Measurements from ENCODE around the gene SYCE3.

DNA sequence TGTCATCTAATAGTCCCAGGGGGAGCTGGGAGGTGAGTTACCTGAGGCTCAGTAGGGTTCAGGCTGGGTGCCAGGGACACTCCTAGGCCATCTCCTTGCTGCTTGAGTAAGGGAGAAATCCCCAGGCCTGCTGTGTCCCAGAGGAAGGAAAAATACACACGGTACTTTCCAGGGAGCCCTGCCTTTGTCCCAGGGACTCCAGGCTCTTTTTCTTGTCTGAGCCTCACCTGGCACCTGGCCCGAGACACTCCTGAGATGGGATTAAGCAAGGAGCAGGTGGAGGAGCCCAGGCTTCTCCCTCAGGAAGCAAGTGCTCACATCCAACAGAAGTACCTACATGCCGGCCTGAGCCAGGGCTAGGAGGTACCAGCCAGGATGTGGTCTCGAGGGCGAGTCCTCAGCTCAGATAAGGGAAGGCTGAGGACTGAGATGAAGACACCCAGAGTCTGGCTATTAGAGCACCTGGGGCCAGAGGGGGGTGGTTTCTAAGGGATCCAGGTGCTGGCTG, 17.9 kb downstream of the SYCE3 start:
- TF ChIP-seq YY1 (IDR thresholded peaks at IDR 0.05; ENCODE audit: insufficient read depth, insufficient read length) = no peak
- no peak for TF ChIP-seq ZNF274 (IDR thresholded peaks at IDR 0.05; ENCODE audit: low read depth, low read length)
- no peak for TF ChIP-seq SUZ12 (IDR thresholded peaks at IDR 0.05; ENCODE audit: extremely low read depth, insufficient read depth, insufficient read length)

Data from NT2/D1 (cell line).